Immature natural killer cell (primary cell): ENCODE measurements around the gene DNAH7. TPM values are rescaled to one million over a fixed set of nuclear protein-coding genes. Genes with fewer than 3 reads are reported as not detected.

Experiments
- polyA plus RNA-seq, 3 donors: library from polyadenylated mRNA; unstranded; fragments of 300-500 nt; fragmentation: Illumina TruSeq; gene quantifications; one replicate each; pipeline ENCODE4 v1.2.3, GENCODE V29; 2021

The DNAH7 gene
- polyA plus RNA-seq, 3 donors from 2014 or later: 0.69 TPM; not detected in 2

Other genes with a start within 250 kb of the DNAH7 start
- gene STK17B, start 102.7 kb upstream of the DNAH7 start, polyA plus RNA-seq: 10 to 100 TPM; 45.8 to 68.1 (median 68.0) TPM